GM12865 (cell line): Measurements from ENCODE around the gene GRIN1.
A peak's percentile ranks its signal among the peaks of the same experiment; 100 is the strongest.

Experiments
- DNase-seq: peaks from one replicate; pipeline ENCODE4 v3.0.0; 2010; ENCODE audit warnings: low read depth
- H3K4me3 ChIP-seq: 2 replicates; pipeline ENCODE4 v1.5.1; 2011; ENCODE audit warnings: mild to moderate bottlenecking, low read depth, low read length, control low read depth
- CTCF ChIP-seq: IDR thresholded peaks from 2 replicates; pipeline ENCODE4 v1.5.1; 2011; ENCODE audit warnings: low read length, control low read depth, low read depth, inconsistent platforms; ENCODE audit not compliant: insufficient read depth; ENCODE audit errors: missing control alignments

Gene GRIN1

GRCh38 chr9:137182836-137183235 is 43.9 kb downstream of the GRIN1 start:
- no peak for TF ChIP-seq CTCF
- no peak overlapping the region for H3K4me3 ChIP-seq
- DNase-seq: no peak

- no peak overlapping the region for H3K4me3 ChIP-seq
- DNase-seq: no peak
- TF ChIP-seq CTCF: no peak
These were observed 45.1 kb downstream of the GRIN1 start for GRCh38 chr9:137183980-137184595.

- no peak overlapping the region for H3K4me3 ChIP-seq
- no peak for DNase-seq
- TF ChIP-seq CTCF: no peak
These were observed 46.1 kb downstream of the GRIN1 start for GRCh38 chr9:137184881-137185660.

GRCh38 chr9:137185921-137186320 is 47.0 kb downstream of the GRIN1 start:
- no peak for DNase-seq
- TF ChIP-seq CTCF: no peak

GRCh38 chr9:137186385-137186784 is 47.4 kb downstream of the GRIN1 start:
- no peak for TF ChIP-seq CTCF
- DNase-seq: no peak
- H3K4me3 ChIP-seq: no peak overlapping the region

More at GRCh38 chr9:137185921-137186320, 47.0 kb downstream of the GRIN1 start:
- no peak overlapping the region for H3K4me3 ChIP-seq

- no peak for TF ChIP-seq CTCF
- peak overlapping the region; percentile 96 for H3K4me3 ChIP-seq
- DNase-seq: no peak
These were observed 48.4 kb downstream of the GRIN1 start for GRCh38 chr9:137187386-137187785.

- no peak for TF ChIP-seq CTCF
- peak overlapping the region; percentile 96 for H3K4me3 ChIP-seq
- DNase-seq: no peak
These were observed 49.1 kb downstream of the GRIN1 start for GRCh38 chr9:137188086-137188489.
